Endometrium (tissue), 2 donors: ENCODE data around the gene CUBN.

Experiments used
- FAIRE-seq: peaks from 2 replicates; lab custom pipeline; 2012; peaks lifted over from hg19 to GRCh38; lab: Jason Lieb, UNC
- donor health status: control.
- donor health status: control.

CUBN gene

GRCh38 chr10:16787361-16787791 lies 342.2 kb downstream of the CUBN start:
- no peak for FAIRE-seq

- no peak for FAIRE-seq
Observed at GRCh38 chr10:16780338-16780880, 349.2 kb downstream of the CUBN start.

- no peak for FAIRE-seq
Observed at GRCh38 chr10:16779384-16779915, 350.2 kb downstream of the CUBN start.

- peak; percentile 94 for FAIRE-seq
Observed at GRCh38 chr10:16777473-16778370, 351.9 kb downstream of the CUBN start.

GRCh38 chr10:16776896-16777295 lies 352.7 kb downstream of the CUBN start:
- FAIRE-seq, result no peak
